ENCODE data around the gene ACSS2.
A peak's percentile ranks its signal among the peaks of the same experiment; 100 is the strongest.

ACSS2 gene

GRCh38 chr20:34938466-34939163 is 62.2 kb downstream of the ACSS2 start:
- peaks cover 8 to 73% (median 37%) of the 10 kb centered on the region in 3 donors for H3K36me3 ChIP-seq
- H3K27me3 ChIP-seq = no peaks in the 10 kb centered on the region
- H3K9me3 ChIP-seq = no peaks in the 10 kb centered on the region
- intact Hi-C loops (cut with DNase I; ENCODE audit: low total_unique reads) = no loop called here
- H3K4me3 ChIP-seq = no peak overlapping the region
- H3K4me1 ChIP-seq = peaks cover 0 to 5% (median 0%) of the 10 kb centered on the region in 4 donors
- H3K27ac ChIP-seq = no peak overlapping the region
- TF ChIP-seq CTCF (IDR thresholded peaks at IDR 0.05) = no peak
- peak; percentile 62 to 71 for DNase-seq

GRCh38 chr20:34940081-34940481 is 63.7 kb downstream of the ACSS2 start:
- Histone ChIP-seq H3K4me1 (peaks cover 0 to 5% (median 0%) of the 10 kb centered on the region in 4 donors), H3K9me3 (no peaks in the 10 kb centered on the region), H3K27me3 (no peaks in the 10 kb centered on the region), H3K36me3 (peaks cover 8 to 72% (median 32%) of the 10 kb centered on the region in 3 donors), H3K27ac (no peak overlapping the region), H3K4me3 (no peak overlapping the region)
- intact Hi-C loops (cut with DNase I; ENCODE audit: low total_unique reads) = no loop called here
- DNase-seq = no peak
- TF ChIP-seq CTCF (IDR thresholded peaks at IDR 0.05) = no peak

GRCh38 chr20:34941226-34941625 is 64.8 kb downstream of the ACSS2 start:
- DNase-seq = no peak
- intact Hi-C loops (cut with DNase I; ENCODE audit: low total_unique reads) = no loop called here
- no peak for TF ChIP-seq CTCF (IDR thresholded peaks at IDR 0.05)
- no peak overlapping the region for H3K27ac ChIP-seq
- H3K9me3 ChIP-seq = no peaks in the 10 kb centered on the region
- H3K27me3 ChIP-seq = no peaks in the 10 kb centered on the region
- peaks cover 0 to 5% (median 0%) of the 10 kb centered on the region in 4 donors for H3K4me1 ChIP-seq
- H3K36me3 ChIP-seq = peaks cover 8 to 70% (median 32%) of the 10 kb centered on the region in 3 donors
- H3K4me3 ChIP-seq = no peak overlapping the region

- Histone ChIP-seq H3K27me3 (no peaks in the 10 kb centered on the region), H3K9me3 (no peaks in the 10 kb centered on the region), H3K36me3 (peaks cover 8 to 65% (median 32%) of the 10 kb centered on the region in 3 donors), H3K27ac (no peak overlapping the region), H3K4me1 (peaks cover 0 to 5% (median 0%) of the 10 kb centered on the region in 4 donors), H3K4me3 (no peak overlapping the region)
- TF ChIP-seq CTCF (IDR thresholded peaks at IDR 0.05) = no peak
- intact Hi-C loops (cut with DNase I; ENCODE audit: low total_unique reads) = no loop called here
- DNase-seq = no peak
These were observed 65.9 kb downstream of the ACSS2 start for GRCh38 chr20:34942301-34942700.

- H3K27me3 ChIP-seq = no peaks in the 10 kb centered on the region
- no peak for DNase-seq
- peaks cover 8 to 53% (median 27%) of the 10 kb centered on the region in 3 donors for H3K36me3 ChIP-seq
- intact Hi-C loops (cut with DNase I; ENCODE audit: low total_unique reads) = no loop called here
- no peak overlapping the region for H3K27ac ChIP-seq
- no peaks in the 10 kb centered on the region for H3K4me1 ChIP-seq
- H3K9me3 ChIP-seq = no peaks in the 10 kb centered on the region
- H3K4me3 ChIP-seq = no peak overlapping the region
- TF ChIP-seq CTCF (IDR thresholded peaks at IDR 0.05) = no peak
These were observed 67.6 kb downstream of the ACSS2 start for GRCh38 chr20:34943808-34944567.

Data from tibial artery (tissue), 4 donors.